ENCODE measurements around the gene ABCC11.
A peak's percentile ranks its signal among the peaks of the same experiment; 100 is the strongest.

Gene ABCC11

GRCh38 chr16:48124266-48124665 is 123.1 kb downstream of the ABCC11 start:
- DNase-seq: no peak

GRCh38 chr16:48123104-48123788 is 124.1 kb downstream of the ABCC11 start:
- DNase-seq: no peak

GRCh38 chr16:48121276-48121675 is 126.1 kb downstream of the ABCC11 start:
- no peak for DNase-seq

GRCh38 chr16:48118841-48119240 is 128.5 kb downstream of the ABCC11 start:
- DNase-seq: no peak

GRCh38 chr16:48117217-48118105 is 129.9 kb downstream of the ABCC11 start:
- DNase-seq: peak; percentile 37
